HepG2 (cell line): ENCODE results near the gene OTUB2. TPM values are rescaled to one million over a fixed set of nuclear protein-coding genes. Genes with fewer than 3 reads are reported as not detected.
A peak's percentile ranks its signal among the peaks of the same experiment; 100 is the strongest.

ENCODE experiments used
- ATAC-seq: fragments of 200-7000 bp; cut with Tn5 transposase; 3 replicates; pipeline ENCODE4 v1.9.1; 2020; ENCODE audit warnings: mild to moderate bottlenecking, moderate library complexity
- BruUV-seq: library from RNA; stranded (reverse); fragments of 400-500 nt; replicated peaks from 2 replicates; lab custom pipeline; 2021; lab: Mats Ljungman, UMichigan
- CTCF ChIA-PET: fragments of 300-600 bp; formaldehyde crosslinking; extraction: SDS; loops from one replicate; lab custom pipeline; 2021; ENCODE audit warnings: low total read pairs, inconsistent platforms, low intra/inter-chr PET ratio; lab: Yijun Ruan, JAX
- POLR2A ChIA-PET: fragments of 350-600 bp; sonication (Branson Sonifier 250); formaldehyde crosslinking; loops from one replicate; lab custom pipeline; 2020; ENCODE audit warnings: antibody characterized with exemption, inconsistent platforms; lab: Yijun Ruan, JAX
- DNase-seq: peaks from one replicate; pipeline ENCODE4 v3.0.0-alpha.2; 2015; ENCODE audit warnings: low spot score
- FAIRE-seq: peaks from 3 replicates; lab custom pipeline; 2011; peaks lifted over from hg19 to GRCh38; lab: Jason Lieb, UNC
- H2AFZ ChIP-seq: one replicate; pipeline ENCODE4 v1.6.1; 2011; ENCODE audit warnings: low read length, inconsistent platforms
- H3K27ac ChIP-seq: fragments of 300-600 bp; 3 replicates; pipeline ENCODE4 v1.8.0; 2011; ENCODE audit warnings: mixed run types, mild to moderate bottlenecking, mixed read lengths, low read length, inconsistent platforms; ENCODE audit not compliant: insufficient read depth; ENCODE audit errors: extremely low read length
- H3K27me3 ChIP-seq, 2 experiments: fragments of 200-600 bp in 1 of 2; 2 replicates in 1 of 2; 3 replicates in 1 of 2; pipeline versions ENCODE4 v1.6.0 to v1.8.0; 2011; ENCODE audit warnings: low read length in 2 of 2, mild to moderate bottlenecking in 2 of 2, moderate library complexity in 2 of 2, inconsistent platforms in 1 of 2; ENCODE audit not compliant: insufficient read depth in 2 of 2, control insufficient read depth in 1 of 2
- H3K36me3 ChIP-seq, 2 experiments: fragments of 200-600 bp in 1 of 2; replicated peaks in 1 of 2; 2 replicates in 1 of 2; 3 replicates in 1 of 2; pipeline versions ENCODE4 v1.5.1 to v1.8.0; 2011; ENCODE audit warnings: low read length in 2 of 2, inconsistent platforms in 1 of 2; ENCODE audit not compliant: insufficient read depth in 2 of 2, control insufficient read depth in 1 of 2
- H3K4me1 ChIP-seq: 2 replicates; pipeline ENCODE4 v1.5.1; 2012; ENCODE audit warnings: low read length, inconsistent platforms; ENCODE audit not compliant: insufficient read depth
- H3K4me2 ChIP-seq: 2 replicates; pipeline ENCODE4 v1.6.0; 2011; ENCODE audit warnings: low read depth, low read length, inconsistent platforms
- H3K4me3 ChIP-seq, 3 experiments: fragments of 200-600 bp in 1 of 3; sonication (generic), shearing (Covaris generic) in 1 of 3; replicated peaks in 1 of 3; 2 replicates each; pipeline ENCODE4 v1.5.1; 2011 to 2016; ENCODE audit warnings: low read length in 3 of 3, inconsistent platforms in 2 of 3, low read depth in 2 of 3, mild to moderate bottlenecking in 2 of 3, control low read depth in 1 of 3, mixed read lengths in 1 of 3; ENCODE audit not compliant: insufficient read depth in 1 of 3
- H3K79me2 ChIP-seq: one replicate; pipeline ENCODE4 v1.6.1; 2011; ENCODE audit warnings: low read length, inconsistent platforms; ENCODE audit not compliant: insufficient read depth
- H3K9ac ChIP-seq: 2 replicates; pipeline ENCODE4 v1.6.0; 2011; ENCODE audit warnings: mild to moderate bottlenecking, low read depth, low read length, inconsistent platforms; ENCODE audit not compliant: insufficient read depth
- H3K9me3 ChIP-seq: 2 replicates; pipeline ENCODE4 v1.5.1; 2012; ENCODE audit warnings: mild to moderate bottlenecking, low read length
- H4K20me1 ChIP-seq: 2 replicates; pipeline ENCODE4 v1.6.0; 2011; ENCODE audit warnings: inconsistent platforms, mild to moderate bottlenecking, low read length, moderate library complexity; ENCODE audit not compliant: insufficient read depth
- HNRNPL ChIP-seq: fragments of 200-400 bp; formaldehyde crosslinking; IDR thresholded peaks from 2 replicates; pipeline ENCODE4 v1.6.1; 2017; ENCODE audit warnings: mild to moderate bottlenecking, low read depth, low read length
- KMT2B ChIP-seq: IDR thresholded peaks from 2 replicates; pipeline ENCODE4 v1.6.1; 2016; ENCODE audit warnings: missing genetic modification reagents, missing compliant biosample characterization
- SALL1 ChIP-seq: sonication (generic); formaldehyde crosslinking; IDR thresholded peaks from 2 replicates; pipeline ENCODE4 v1.8.0; 2022; ENCODE audit warnings: mild to moderate bottlenecking, missing genetic modification reagents
- TBX2 ChIP-seq: sonication (generic); formaldehyde crosslinking; IDR thresholded peaks from 2 replicates; pipeline ENCODE4 v1.5.0; 2020; ENCODE audit warnings: missing genetic modification reagents, mild to moderate bottlenecking, borderline replicate concordance
- TEAD3 ChIP-seq: optimal IDR thresholded peaks from 2 replicates; pipeline ENCODE3; 2016; ENCODE audit warnings: borderline replicate concordance
- ZNF772 ChIP-seq: sonication (generic); formaldehyde crosslinking; IDR thresholded peaks from 2 replicates; pipeline ENCODE4 v1.5.0; 2020; ENCODE audit warnings: mild to moderate bottlenecking, missing genetic modification reagents
- ZNF788 ChIP-seq: sonication (generic); formaldehyde crosslinking; IDR thresholded peaks from 2 replicates; pipeline ENCODE4 v1.5.0; 2020; ENCODE audit warnings: mild to moderate bottlenecking, missing genetic modification reagents, borderline replicate concordance
- WGBS: methylation state at CpG from one replicate; pipeline ENCODE4 v1.1.6; 2017; ENCODE audit warnings: low lambda C conversion rate; 5-methylcytosine and 5-hydroxymethylcytosine counted together
- in situ Hi-C: cut with HindIII; loops from 2 replicates; pipeline ENCODE4 v1.10.0; 2017; ENCODE audit warnings: low pct_unique_long_range_greater_than_20kb; ENCODE audit not compliant: extremely low pct_ligation_motif_present
- intact Hi-C: fragments of 100-400 bp; cut with micrococcal nuclease; formaldehyde crosslinking; loops from one replicate; pipeline ENCODE4 v1.10.0; 2022; ENCODE audit not compliant: unreplicated experiment
- polyA plus RNA-seq, 8 experiments: library from polyadenylated mRNA; depleted of rRNA in 3 of 8; stranded (reverse) in 7 of 8; unstranded in 1 of 8; fragments of >200 nt; fragmentation: Illumina TruSeq in 4 of 8; extraction: Trizol in 4 of 8; gene quantifications; 2 replicates each; pipeline versions ENCODE4 v1.2.1 to v1.2.3, GENCODE V29; 2011 to 2016; ENCODE audit warnings: low read depth in 4 of 8, missing spikeins in 1 of 8, mixed read lengths in 1 of 8; ENCODE audit not compliant: insufficient read depth in 1 of 8
- total RNA-seq, 5 experiments: library from RNA; depleted of rRNA; stranded (reverse); fragments of >200 nt; fragmentation: Illumina TruSeq; extraction: Trizol; gene quantifications; 2 replicates each; pipeline ENCODE4 v1.2.3, GENCODE V29; 2016; ENCODE audit warnings: low read depth in 1 of 5
- TF ChIP-seq, protein P1 (sequence below): sonication (generic); formaldehyde crosslinking; IDR thresholded peaks from 2 replicates; pipeline ENCODE4 v1.4.0; 2020; ENCODE audit warnings: missing genetic modification reagents
- TF ChIP-seq, protein P2 (sequence below): sonication (generic); formaldehyde crosslinking; IDR thresholded peaks from 2 replicates; pipeline ENCODE4 v1.4.0; 2020; ENCODE audit warnings: missing genetic modification reagents
- TF ChIP-seq, protein P3 (sequence below): sonication (generic); formaldehyde crosslinking; IDR thresholded peaks from 2 replicates; pipeline ENCODE4 v1.5.0; 2020; ENCODE audit warnings: missing genetic modification reagents
- TF ChIP-seq, protein P4 (sequence below): sonication (generic); formaldehyde crosslinking; IDR thresholded peaks from 2 replicates; pipeline ENCODE4 v1.4.0; 2020; ENCODE audit warnings: missing genetic modification reagents

OTUB2 gene
- total and polyA plus RNA-seq, 2 of the 13 experiments (the other 11 are each of a cell fraction or from before 2014, with no cell fraction given) = 2.2 to 2.4 TPM

DNA sequence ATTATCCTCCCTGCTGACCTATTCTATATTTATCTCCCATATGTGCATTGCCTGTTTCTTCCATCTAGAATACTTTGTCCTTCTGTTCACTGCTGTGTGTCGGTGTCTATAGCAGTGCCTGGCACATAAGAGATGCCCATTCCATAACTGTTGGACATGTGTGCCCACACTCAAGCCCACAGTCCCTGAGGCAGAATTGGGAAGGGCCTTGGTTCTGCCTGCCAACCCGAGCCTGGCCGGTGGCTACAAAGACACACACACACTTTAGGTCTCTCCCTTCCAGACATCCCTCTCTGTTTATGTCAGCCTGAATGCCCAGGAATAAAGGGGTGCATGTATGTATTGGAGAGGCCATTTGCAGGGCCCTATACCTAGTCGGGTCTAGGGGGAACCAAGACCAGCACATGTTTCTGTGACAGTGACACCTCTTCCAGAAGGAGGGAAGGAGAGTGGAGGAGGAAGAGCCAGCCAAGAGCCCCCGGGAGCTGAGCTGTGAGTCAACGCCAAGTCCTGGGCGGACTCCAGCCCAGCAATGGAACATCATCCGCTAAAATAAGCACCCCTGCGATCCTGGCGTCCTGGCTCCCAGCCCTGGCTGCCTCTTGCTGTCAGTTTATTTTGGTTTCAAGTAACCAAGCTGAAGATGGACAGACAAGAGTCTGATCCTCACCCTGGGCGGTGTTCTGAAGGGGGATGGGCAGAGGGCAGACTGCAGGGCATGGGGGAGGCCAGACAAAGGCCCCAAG is 45.5 kb upstream of the OTUB2 start (continued):
- TF ChIP-seq, protein P1, sequence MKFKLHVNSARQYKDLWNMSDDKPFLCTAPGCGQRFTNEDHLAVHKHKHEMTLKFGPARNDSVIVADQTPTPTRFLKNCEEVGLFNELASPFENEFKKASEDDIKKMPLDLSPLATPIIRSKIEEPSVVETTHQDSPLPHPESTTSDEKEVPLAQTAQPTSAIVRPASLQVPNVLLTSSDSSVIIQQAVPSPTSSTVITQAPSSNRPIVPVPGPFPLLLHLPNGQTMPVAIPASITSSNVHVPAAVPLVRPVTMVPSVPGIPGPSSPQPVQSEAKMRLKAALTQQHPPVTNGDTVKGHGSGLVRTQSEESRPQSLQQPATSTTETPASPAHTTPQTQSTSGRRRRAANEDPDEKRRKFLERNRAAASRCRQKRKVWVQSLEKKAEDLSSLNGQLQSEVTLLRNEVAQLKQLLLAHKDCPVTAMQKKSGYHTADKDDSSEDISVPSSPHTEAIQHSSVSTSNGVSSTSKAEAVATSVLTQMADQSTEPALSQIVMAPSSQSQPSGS = no peak
- TF ChIP-seq, protein P2, sequence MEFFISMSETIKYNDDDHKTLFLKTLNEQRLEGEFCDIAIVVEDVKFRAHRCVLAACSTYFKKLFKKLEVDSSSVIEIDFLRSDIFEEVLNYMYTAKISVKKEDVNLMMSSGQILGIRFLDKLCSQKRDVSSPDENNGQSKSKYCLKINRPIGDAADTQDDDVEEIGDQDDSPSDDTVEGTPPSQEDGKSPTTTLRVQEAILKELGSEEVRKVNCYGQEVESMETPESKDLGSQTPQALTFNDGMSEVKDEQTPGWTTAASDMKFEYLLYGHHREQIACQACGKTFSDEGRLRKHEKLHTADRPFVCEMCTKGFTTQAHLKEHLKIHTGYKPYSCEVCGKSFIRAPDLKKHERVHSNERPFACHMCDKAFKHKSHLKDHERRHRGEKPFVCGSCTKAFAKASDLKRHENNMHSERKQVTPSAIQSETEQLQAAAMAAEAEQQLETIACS (CRISPR knock-in tag) = no peak
- TF ChIP-seq ZNF788 (CRISPR knock-in tag) (no peak), ZNF772 (CRISPR knock-in tag) (no peak)

DNA sequence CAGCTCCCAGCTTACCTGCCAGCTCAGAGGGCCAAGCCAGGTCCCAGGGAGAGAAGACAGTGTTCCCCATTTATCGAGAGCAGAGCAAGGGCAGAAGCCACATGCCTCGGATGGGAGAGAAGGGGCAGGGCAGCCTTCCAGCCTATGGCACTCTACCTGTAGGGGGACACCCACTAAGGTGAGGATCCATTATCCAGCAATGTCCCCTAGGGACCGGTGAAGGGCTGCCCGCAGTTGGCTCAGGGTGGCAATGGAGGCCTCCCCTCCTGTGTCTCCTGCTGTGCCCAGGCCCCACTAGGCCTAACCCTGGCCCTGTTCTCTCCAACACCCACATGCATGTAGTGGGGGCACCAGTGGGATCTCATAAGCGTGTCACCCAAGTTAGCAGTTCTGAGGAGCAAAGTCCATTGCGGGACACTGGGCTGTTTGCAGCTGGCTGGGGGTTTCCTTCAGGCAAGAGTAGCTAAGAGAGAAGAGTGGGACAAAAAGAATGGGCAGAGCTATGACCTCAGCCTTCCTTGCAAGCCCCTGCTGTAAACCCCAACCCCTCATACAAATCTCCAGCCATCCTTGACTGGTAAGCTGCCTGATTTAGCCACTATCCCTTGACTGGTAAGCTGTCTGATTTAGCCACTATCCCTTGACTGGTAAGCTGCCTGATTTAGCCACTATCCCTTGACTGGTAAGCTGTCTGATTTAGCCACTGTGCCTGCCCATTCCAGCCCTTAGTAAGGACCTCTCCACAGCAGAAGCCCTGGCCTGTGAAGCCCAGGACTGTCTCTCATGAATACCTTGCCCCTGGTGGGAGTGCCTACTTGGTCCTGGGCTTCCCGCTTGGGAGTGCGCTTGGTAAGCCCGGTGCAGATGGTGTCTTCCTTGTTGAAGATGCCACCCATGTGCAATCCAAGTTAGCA is 44.6 kb upstream of the OTUB2 start:
- ChIA-PET CTCF (no interaction called here), POLR2A (interaction anchor here (1.0 to 2.3 kb wide), 5 partner anchors 9 to 41 kb away, joined by 3 to 16 read pairs (median 3); no protein-coding TSS in a partner anchor)
- H3K4me1 ChIP-seq = peaks cover 46% of the 10 kb centered on the region
- H3K27me3 ChIP-seq = peaks cover 3 to 29% of the 10 kb centered on the region in 2 experiments
- DNase-seq (no peak), ATAC-seq (peak; percentile 57), FAIRE-seq (no peak)
- BruUV-seq = no TSS peak
- H4K20me1 ChIP-seq = no peaks in the 10 kb centered on the region
- H3K9ac ChIP-seq = no peak overlapping the region
- 0% methylated on average over 2 of the region's 9 CpGs for WGBS
- intact Hi-C loops = no loop called here
- no peaks in the 10 kb centered on the region for H3K9me3 ChIP-seq
- H3K4me2 ChIP-seq = peak overlapping the region; percentile 24; the same call in 1 of the 2 replicates
- no peak overlapping the region for H2AFZ ChIP-seq
- in situ Hi-C loops = no loop called here
- H3K27ac ChIP-seq = no peak overlapping the region
- H3K79me2 ChIP-seq = no peaks in the 10 kb centered on the region
- no peak overlapping the region for H3K4me3 ChIP-seq
- H3K36me3 ChIP-seq = no peaks in the 10 kb centered on the region
- TF ChIP-seq KMT2B (no peak), TBX2 (CRISPR knock-in tag) (0 out of 2 replicates have a peak, but pooled peaks have one; percentile 22), SALL1 (CRISPR knock-in tag) (no peak), HNRNPL (0 out of 2 replicates have a peak, but pooled peaks have one; percentile 30), TEAD3 (CRISPR knock-in tag) (peak; percentile 28)
- TF ChIP-seq, protein P3, sequence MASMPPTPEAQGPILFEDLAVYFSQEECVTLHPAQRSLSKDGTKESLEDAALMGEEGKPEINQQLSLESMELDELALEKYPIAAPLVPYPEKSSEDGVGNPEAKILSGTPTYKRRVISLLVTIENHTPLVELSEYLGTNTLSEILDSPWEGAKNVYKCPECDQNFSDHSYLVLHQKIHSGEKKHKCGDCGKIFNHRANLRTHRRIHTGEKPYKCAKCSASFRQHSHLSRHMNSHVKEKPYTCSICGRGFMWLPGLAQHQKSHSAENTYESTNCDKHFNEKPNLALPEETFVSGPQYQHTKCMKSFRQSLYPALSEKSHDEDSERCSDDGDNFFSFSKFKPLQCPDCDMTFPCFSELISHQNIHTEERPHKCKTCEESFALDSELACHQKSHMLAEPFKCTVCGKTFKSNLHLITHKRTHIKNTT (CRISPR knock-in tag) = no peak
- TF ChIP-seq, protein P4, sequence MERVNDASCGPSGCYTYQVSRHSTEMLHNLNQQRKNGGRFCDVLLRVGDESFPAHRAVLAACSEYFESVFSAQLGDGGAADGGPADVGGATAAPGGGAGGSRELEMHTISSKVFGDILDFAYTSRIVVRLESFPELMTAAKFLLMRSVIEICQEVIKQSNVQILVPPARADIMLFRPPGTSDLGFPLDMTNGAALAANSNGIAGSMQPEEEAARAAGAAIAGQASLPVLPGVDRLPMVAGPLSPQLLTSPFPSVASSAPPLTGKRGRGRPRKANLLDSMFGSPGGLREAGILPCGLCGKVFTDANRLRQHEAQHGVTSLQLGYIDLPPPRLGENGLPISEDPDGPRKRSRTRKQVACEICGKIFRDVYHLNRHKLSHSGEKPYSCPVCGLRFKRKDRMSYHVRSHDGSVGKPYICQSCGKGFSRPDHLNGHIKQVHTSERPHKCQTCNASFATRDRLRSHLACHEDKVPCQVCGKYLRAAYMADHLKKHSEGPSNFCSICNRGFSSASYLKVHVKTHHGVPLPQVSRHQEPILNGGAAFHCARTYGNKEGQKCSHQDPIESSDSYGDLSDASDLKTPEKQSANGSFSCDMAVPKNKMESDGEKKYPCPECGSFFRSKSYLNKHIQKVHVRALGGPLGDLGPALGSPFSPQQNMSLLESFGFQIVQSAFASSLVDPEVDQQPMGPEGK (CRISPR knock-in tag) = peak; percentile 17; the same call in 1 of the 2 replicates
